WTC11 (cell line): ENCODE results near the gene TIPRL. TPM values are rescaled to one million over a fixed set of nuclear protein-coding genes. Genes with fewer than 3 reads are reported as not detected.

Experiments
- ATAC-seq: fragments of 200-7000 bp; cut with Tn5 transposase; 2 replicates; pipeline ENCODE4 v1.10.0; 2021; ENCODE audit warnings: mild to moderate bottlenecking, moderate library complexity
- CTCF ChIA-PET: fragments of 300-600 bp; sonication (Branson Sonifier 250); formaldehyde crosslinking; loops from one replicate; lab custom pipeline; 2021; ENCODE audit warnings: antibody characterized with exemption; lab: Charles Lee
- POLR2A ChIA-PET: fragments of 350-600 bp; sonication (Branson Sonifier 250); formaldehyde crosslinking; loops from one replicate; lab custom pipeline; 2021; ENCODE audit warnings: antibody characterized with exemption; lab: Charles Lee
- DNase-seq: peaks from one replicate; pipeline ENCODE4 v3.0.0; 2021; ENCODE audit warnings: low spot score
- H3K27ac Mint-ChIP-seq: 2 replicates; pipeline ENCODE4 v1.8.0; 2021; ENCODE audit warnings: mixed read lengths
- H3K27me3 Mint-ChIP-seq: 2 replicates; pipeline ENCODE4 v1.8.0; 2021; ENCODE audit warnings: low read depth, mild to moderate bottlenecking, moderate library complexity, mixed read lengths
- H3K36me3 Mint-ChIP-seq: 2 replicates; pipeline ENCODE4 v1.8.0; 2021; ENCODE audit warnings: mixed read lengths
- H3K4me1 Mint-ChIP-seq: 2 replicates; pipeline ENCODE4 v1.8.0; 2022; ENCODE audit warnings: mixed read lengths
- H3K4me3 Mint-ChIP-seq: 2 replicates; pipeline ENCODE4 v1.8.0; 2021; ENCODE audit warnings: mild to moderate bottlenecking, moderate library complexity, mixed read lengths
- H3K9me3 Mint-ChIP-seq: 2 replicates; pipeline ENCODE4 v1.8.0; 2021; ENCODE audit warnings: mixed read lengths
- ATF3 ChIP-seq: sonication (generic); formaldehyde crosslinking; conservative IDR thresholded peaks from 2 replicates; pipeline ENCODE4 v1.8.1; 2022; ENCODE audit warnings: mild to moderate bottlenecking, missing genetic modification reagents
- CBFB ChIP-seq: sonication (generic); formaldehyde crosslinking; IDR thresholded peaks from 2 replicates; pipeline ENCODE4 v1.8.1; 2022; ENCODE audit warnings: mild to moderate bottlenecking, low read depth, missing genetic modification reagents
- CDX4 ChIP-seq: fragments of 250-450 bp; sonication (Bioruptor Pico); IDR thresholded peaks from 2 replicates; pipeline ENCODE4 v1.9.0; 2021; ENCODE audit warnings: moderate library complexity, mild to moderate bottlenecking, inconsistent platforms, borderline replicate concordance
- CREM ChIP-seq: sonication (generic); formaldehyde crosslinking; IDR thresholded peaks from 2 replicates; pipeline ENCODE4 v1.8.1; 2022; ENCODE audit warnings: mild to moderate bottlenecking, missing genetic modification reagents, moderate library complexity
- E2F1 ChIP-seq: sonication (generic); formaldehyde crosslinking; IDR thresholded peaks from 2 replicates; pipeline ENCODE4 v1.8.0; 2022; ENCODE audit warnings: mild to moderate bottlenecking, missing genetic modification reagents
- EMX1 ChIP-seq: fragments of 250-450 bp; sonication (Bioruptor Pico); IDR thresholded peaks from 2 replicates; pipeline ENCODE4 v1.8.0; 2021; ENCODE audit warnings: mild to moderate bottlenecking
- ESRRA ChIP-seq: sonication (generic); formaldehyde crosslinking; IDR thresholded peaks from 2 replicates; pipeline ENCODE4 v1.8.1; 2022; ENCODE audit warnings: mild to moderate bottlenecking, missing genetic modification reagents, borderline replicate concordance
- FOXP4 ChIP-seq: sonication (generic); formaldehyde crosslinking; IDR thresholded peaks from 2 replicates; pipeline ENCODE4 v1.8.0; 2022; ENCODE audit warnings: mild to moderate bottlenecking, missing genetic modification reagents
- IRF1 ChIP-seq: sonication (generic); formaldehyde crosslinking; IDR thresholded peaks from 2 replicates; pipeline ENCODE4 v1.8.0; 2023; ENCODE audit warnings: missing genetic modification reagents
- JAZF1 ChIP-seq: fragments of 250-450 bp; sonication (Bioruptor Pico); IDR thresholded peaks from 2 replicates; pipeline ENCODE4 v1.9.0; 2021; ENCODE audit warnings: moderate library complexity, mild to moderate bottlenecking, inconsistent platforms
- MYBL2 ChIP-seq: sonication (generic); formaldehyde crosslinking; IDR thresholded peaks from 2 replicates; pipeline ENCODE4 v1.8.1; 2023; ENCODE audit warnings: mild to moderate bottlenecking, moderate library complexity, missing genetic modification reagents
- NR2C2 ChIP-seq: sonication (generic); formaldehyde crosslinking; IDR thresholded peaks from 2 replicates; pipeline ENCODE4 v1.8.0; 2022; ENCODE audit warnings: mild to moderate bottlenecking, missing genetic modification reagents
- NR3C1 ChIP-seq: sonication (generic); formaldehyde crosslinking; conservative IDR thresholded peaks from 2 replicates; pipeline ENCODE4 v1.8.1; 2023; ENCODE audit warnings: low read depth, mild to moderate bottlenecking, missing genetic modification reagents
- RELA ChIP-seq: sonication (generic); formaldehyde crosslinking; IDR thresholded peaks from 2 replicates; pipeline ENCODE4 v1.8.1; 2022; ENCODE audit warnings: missing genetic modification reagents, mild to moderate bottlenecking, borderline replicate concordance
- USF1 ChIP-seq: sonication (generic); formaldehyde crosslinking; IDR thresholded peaks from 2 replicates; pipeline ENCODE4 v1.8.0; 2022; ENCODE audit warnings: mild to moderate bottlenecking, missing genetic modification reagents
- ZBTB21 ChIP-seq: sonication (generic); formaldehyde crosslinking; IDR thresholded peaks from 2 replicates; pipeline ENCODE4 v1.8.1; 2023; ENCODE audit warnings: mild to moderate bottlenecking, missing genetic modification reagents, borderline replicate concordance
- ZNF121 ChIP-seq: sonication (generic); formaldehyde crosslinking; IDR thresholded peaks from 2 replicates; pipeline ENCODE4 v1.8.0; 2023; ENCODE audit warnings: missing genetic modification reagents
- ZNF138 ChIP-seq: sonication (generic); formaldehyde crosslinking; conservative IDR thresholded peaks from 2 replicates; pipeline ENCODE4 v1.8.1; 2022; ENCODE audit warnings: mild to moderate bottlenecking, moderate library complexity, missing genetic modification reagents
- total RNA-seq: library from RNA; stranded (reverse); gene quantifications from 3 replicates; pipeline ENCODE4 v1.2.3, GENCODE V29; 2021
- TF ChIP-seq, protein P1 (sequence below): sonication (generic); formaldehyde crosslinking; IDR thresholded peaks from 2 replicates; pipeline ENCODE4 v1.8.1; 2023; ENCODE audit warnings: mild to moderate bottlenecking, missing genetic modification reagents
- TF ChIP-seq, protein P2 (sequence below): sonication (generic); formaldehyde crosslinking; IDR thresholded peaks from 2 replicates; pipeline ENCODE4 v1.8.1; 2022; ENCODE audit warnings: low read depth, missing genetic modification reagents, borderline replicate concordance
- TF ChIP-seq, protein P3 (sequence below): sonication (generic); formaldehyde crosslinking; IDR thresholded peaks from 2 replicates; pipeline ENCODE4 v1.8.1; 2023; ENCODE audit warnings: mild to moderate bottlenecking, missing genetic modification reagents, moderate library complexity
- TF ChIP-seq, protein P4 (sequence below): fragments of 250-450 bp; sonication (Bioruptor Pico); conservative IDR thresholded peaks from 2 replicates; pipeline ENCODE4 v1.9.0; 2021; ENCODE audit warnings: mild to moderate bottlenecking

Gene TIPRL
- total RNA-seq, 1 experiment from 2014 or later: 25.3 TPM

DNA sequence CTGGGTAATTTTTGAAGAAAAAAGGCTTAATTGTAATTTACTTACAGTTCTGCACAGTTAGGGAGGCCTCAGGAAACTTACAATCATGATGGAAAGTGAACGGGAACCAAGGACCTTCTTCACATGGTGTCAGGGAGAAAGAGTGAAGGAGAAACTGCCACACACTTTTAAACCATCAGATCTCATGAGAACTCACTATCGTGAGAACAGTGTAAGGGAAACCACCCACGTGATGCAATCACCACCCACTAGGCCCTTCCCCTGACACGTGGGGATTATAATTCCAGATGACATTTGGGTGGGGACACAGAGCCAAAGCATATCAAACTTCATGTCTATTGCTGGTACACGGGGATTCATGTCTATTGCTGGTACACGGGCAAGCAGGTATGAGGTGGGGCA, 41.7 kb downstream of the TIPRL start (continued):
- TF ChIP-seq, protein P1, sequence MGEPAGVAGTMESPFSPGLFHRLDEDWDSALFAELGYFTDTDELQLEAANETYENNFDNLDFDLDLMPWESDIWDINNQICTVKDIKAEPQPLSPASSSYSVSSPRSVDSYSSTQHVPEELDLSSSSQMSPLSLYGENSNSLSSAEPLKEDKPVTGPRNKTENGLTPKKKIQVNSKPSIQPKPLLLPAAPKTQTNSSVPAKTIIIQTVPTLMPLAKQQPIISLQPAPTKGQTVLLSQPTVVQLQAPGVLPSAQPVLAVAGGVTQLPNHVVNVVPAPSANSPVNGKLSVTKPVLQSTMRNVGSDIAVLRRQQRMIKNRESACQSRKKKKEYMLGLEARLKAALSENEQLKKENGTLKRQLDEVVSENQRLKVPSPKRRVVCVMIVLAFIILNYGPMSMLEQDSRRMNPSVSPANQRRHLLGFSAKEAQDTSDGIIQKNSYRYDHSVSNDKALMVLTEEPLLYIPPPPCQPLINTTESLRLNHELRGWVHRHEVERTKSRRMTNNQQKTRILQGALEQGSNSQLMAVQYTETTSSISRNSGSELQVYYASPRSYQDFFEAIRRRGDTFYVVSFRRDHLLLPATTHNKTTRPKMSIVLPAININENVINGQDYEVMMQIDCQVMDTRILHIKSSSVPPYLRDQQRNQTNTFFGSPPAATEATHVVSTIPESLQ (CRISPR knock-in tag): no peak
- TF ChIP-seq CDX4: no peak
- no peak for TF ChIP-seq ZBTB21 (CRISPR knock-in tag)
- TF ChIP-seq EMX1 (CRISPR knock-in tag): no peak
- TF ChIP-seq, protein P2, sequence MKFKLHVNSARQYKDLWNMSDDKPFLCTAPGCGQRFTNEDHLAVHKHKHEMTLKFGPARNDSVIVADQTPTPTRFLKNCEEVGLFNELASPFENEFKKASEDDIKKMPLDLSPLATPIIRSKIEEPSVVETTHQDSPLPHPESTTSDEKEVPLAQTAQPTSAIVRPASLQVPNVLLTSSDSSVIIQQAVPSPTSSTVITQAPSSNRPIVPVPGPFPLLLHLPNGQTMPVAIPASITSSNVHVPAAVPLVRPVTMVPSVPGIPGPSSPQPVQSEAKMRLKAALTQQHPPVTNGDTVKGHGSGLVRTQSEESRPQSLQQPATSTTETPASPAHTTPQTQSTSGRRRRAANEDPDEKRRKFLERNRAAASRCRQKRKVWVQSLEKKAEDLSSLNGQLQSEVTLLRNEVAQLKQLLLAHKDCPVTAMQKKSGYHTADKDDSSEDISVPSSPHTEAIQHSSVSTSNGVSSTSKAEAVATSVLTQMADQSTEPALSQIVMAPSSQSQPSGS (CRISPR knock-in tag): no peak

GRCh38 chr1:168221275-168221674, 42.5 kb downstream of the TIPRL start:
- Mint-ChIP-seq H3K4me3 (no peak overlapping the region), H3K9me3 (peaks cover 22% of the 10 kb centered on the region), H3K36me3 (peaks cover 12% of the 10 kb centered on the region; the same call in 1 of the 2 replicates), H3K27ac (no peak overlapping the region), H3K4me1 (peaks cover 34% of the 10 kb centered on the region), H3K27me3 (peaks cover 10% of the 10 kb centered on the region)
- ATAC-seq (no peak), DNase-seq (no peak)
- ChIA-PET CTCF (no interaction called here), POLR2A (no interaction called here)
- no peak for TF ChIP-seq MYBL2
- TF ChIP-seq, protein P3, sequence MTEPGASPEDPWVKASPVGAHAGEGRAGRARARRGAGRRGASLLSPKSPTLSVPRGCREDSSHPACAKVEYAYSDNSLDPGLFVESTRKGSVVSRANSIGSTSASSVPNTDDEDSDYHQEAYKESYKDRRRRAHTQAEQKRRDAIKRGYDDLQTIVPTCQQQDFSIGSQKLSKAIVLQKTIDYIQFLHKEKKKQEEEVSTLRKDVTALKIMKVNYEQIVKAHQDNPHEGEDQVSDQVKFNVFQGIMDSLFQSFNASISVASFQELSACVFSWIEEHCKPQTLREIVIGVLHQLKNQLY (CRISPR knock-in tag): no peak
- TF ChIP-seq CREM: no peak
- TF ChIP-seq ESRRA (CRISPR knock-in tag): no peak
- TF ChIP-seq E2F1 (CRISPR knock-in tag): no peak
- TF ChIP-seq ATF3 (CRISPR knock-in tag): no peak
- TF ChIP-seq NR2C2 (CRISPR knock-in tag): no peak
- TF ChIP-seq CBFB (CRISPR knock-in tag): no peak
- TF ChIP-seq JAZF1 (CRISPR knock-in tag): no peak
- TF ChIP-seq ZNF121 (CRISPR knock-in tag): no peak
- TF ChIP-seq, protein P4, sequence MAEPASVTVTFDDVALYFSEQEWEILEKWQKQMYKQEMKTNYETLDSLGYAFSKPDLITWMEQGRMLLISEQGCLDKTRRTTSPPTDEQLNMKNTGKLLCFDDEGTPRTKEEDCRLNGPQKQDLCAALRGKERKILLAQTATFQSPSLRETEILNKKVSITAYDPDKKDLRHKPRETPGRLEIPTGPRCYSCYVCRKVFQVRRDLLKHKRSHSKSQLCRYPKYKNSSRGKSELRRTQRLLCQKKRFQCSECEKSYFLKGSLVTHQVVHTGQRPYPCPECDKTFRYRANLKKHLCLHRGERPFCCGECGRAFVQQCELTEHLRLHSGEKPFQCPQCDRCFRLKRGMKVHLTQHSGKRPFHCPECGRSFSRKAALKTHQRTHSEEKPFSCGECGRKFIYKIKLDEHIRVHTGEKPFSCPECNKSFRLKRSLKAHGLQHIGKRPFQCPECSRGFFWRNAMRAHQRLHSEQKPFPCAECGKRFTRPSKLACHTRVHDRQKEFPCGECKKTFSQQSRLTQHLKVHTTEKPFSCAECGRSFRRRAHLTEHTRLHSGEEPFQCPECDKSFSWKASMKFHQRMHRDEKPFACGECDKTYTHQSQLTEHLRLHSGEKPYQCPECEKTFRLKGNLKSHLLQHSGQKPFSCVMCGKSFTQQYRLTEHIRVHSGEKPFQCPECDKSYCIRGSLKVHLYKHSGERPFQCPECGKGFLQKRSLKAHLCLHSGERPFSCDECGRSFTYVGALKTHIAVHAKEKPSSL (CRISPR knock-in tag): no peak
- no peak for TF ChIP-seq NR3C1 (CRISPR knock-in tag)
- TF ChIP-seq IRF1 (CRISPR knock-in tag): no peak
- TF ChIP-seq RELA (CRISPR knock-in tag): no peak
- no peak for TF ChIP-seq USF1 (CRISPR knock-in tag)
- no peak for TF ChIP-seq ZNF138 (CRISPR knock-in tag)
- no peak for TF ChIP-seq FOXP4 (CRISPR knock-in tag)
